A673 (cell line): ENCODE data around the gene USP12. TPM values are rescaled to one million over a fixed set of nuclear protein-coding genes. Genes with fewer than 3 reads are reported as not detected.

Source experiments
- BruUV-seq: library from RNA; stranded (reverse); fragments of 400-500 nt; replicated peaks from 2 replicates; lab custom pipeline; 2021; lab: Mats Ljungman, UMichigan
- CTCF ChIA-PET: fragments of 300-600 bp; sonication (Branson Sonifier 250); formaldehyde crosslinking; loops from one replicate; lab custom pipeline; 2022; ENCODE audit warnings: antibody characterized with exemption; lab: Charles Lee
- POLR2A ChIA-PET: fragments of 300-600 bp; sonication (Branson Sonifier 250); formaldehyde crosslinking; loops from one replicate; lab custom pipeline; 2022; ENCODE audit warnings: antibody characterized with exemption; ENCODE audit not compliant: low non-redundant PET; lab: Charles Lee
- DNase-seq: peaks from one replicate; pipeline ENCODE4 v3.0.0-alpha.2; 2015; ENCODE audit warnings: low spot score
- H3K27ac ChIP-seq: fragments of 200-600 bp; sonication (generic); 2 replicates; pipeline ENCODE4 v1.5.1; 2016; ENCODE audit warnings: mixed run types, low read depth, mild to moderate bottlenecking, mixed read lengths, antibody characterized with exemption, low read length; ENCODE audit not compliant: poor library complexity, severe bottlenecking
- H3K27me3 ChIP-seq: fragments of 200-600 bp; sonication (generic); replicated peaks from 2 replicates; pipeline ENCODE4 v1.6.1; 2017; ENCODE audit warnings: mixed run types, low read depth, mild to moderate bottlenecking, mixed read lengths, antibody characterized with exemption, low read length; ENCODE audit not compliant: insufficient read depth, poor library complexity
- H3K36me3 ChIP-seq: fragments of 200-600 bp; sonication (generic); 2 replicates; pipeline ENCODE4 v1.6.1; 2016; ENCODE audit warnings: mixed run types, mild to moderate bottlenecking, mixed read lengths, antibody characterized with exemption, low read length; ENCODE audit not compliant: insufficient read depth, poor library complexity, severe bottlenecking
- H3K4me1 ChIP-seq: fragments of 200-600 bp; sonication (generic); 2 replicates; pipeline ENCODE4 v1.6.1; 2017; ENCODE audit warnings: mixed run types, mild to moderate bottlenecking, mixed read lengths, antibody characterized with exemption, low read length; ENCODE audit not compliant: insufficient read depth, poor library complexity, severe bottlenecking
- H3K4me3 ChIP-seq: fragments of 200-600 bp; sonication (generic); 2 replicates; pipeline ENCODE4 v1.5.1; 2016; ENCODE audit warnings: low read depth, mixed run types, mild to moderate bottlenecking, mixed read lengths, low read length; ENCODE audit not compliant: poor library complexity, severe bottlenecking
- H3K9me3 ChIP-seq: fragments of 200-600 bp; sonication (generic); 2 replicates; pipeline ENCODE4 v1.6.1; 2016; ENCODE audit warnings: mixed run types, low read depth, mild to moderate bottlenecking, mixed read lengths, antibody characterized with exemption, low read length; ENCODE audit not compliant: poor library complexity, severe bottlenecking
- CTCF ChIP-seq: fragments of 300-800, 200-600 bp; sonication (generic); conservative IDR thresholded peaks from 2 replicates; pipeline ENCODE4 v1.5.1; 2017; ENCODE audit warnings: low read depth, mild to moderate bottlenecking, antibody characterized with exemption, low read length, moderate library complexity, mixed read lengths
- EZH2 ChIP-seq: fragments of 200-600 bp; sonication (generic); IDR thresholded peaks from 2 replicates; pipeline ENCODE4 v1.6.1; 2017; ENCODE audit warnings: borderline replicate concordance, low read depth, mild to moderate bottlenecking, mixed read lengths, antibody characterized with exemption, low read length; ENCODE audit not compliant: poor library complexity, severe bottlenecking
- intact Hi-C: fragments of 100-400 bp; cut with micrococcal nuclease; formaldehyde crosslinking; loops from one replicate; pipeline ENCODE4 v1.10.0; 2022; ENCODE audit not compliant: unreplicated experiment
- total RNA-seq: library from RNA; stranded (reverse); gene quantifications from 2 replicates; pipeline ENCODE4 v1.2.3, GENCODE V29; 2021

Gene USP12
- total RNA-seq, 1 experiment from 2014 or later, result 16.6 TPM

GRCh38 chr13:27026396-27026795 lies 145.2 kb downstream of the USP12 start:
- BruUV-seq, result no TSS peak
- CTCF ChIA-PET, result no interaction called here
- intact Hi-C loops, result loop anchor here (1.0 kb wide), 1 partner anchor 11 kb away; no protein-coding TSS in a partner anchor

GRCh38 chr13:27024776-27025492 lies 146.7 kb downstream of the USP12 start:
- no peak overlapping the region for H3K27ac ChIP-seq
- DNase-seq, result no peak

More at GRCh38 chr13:27026396-27026795, 145.2 kb downstream of the USP12 start:
- DNase-seq, result no peak
- no peaks in the 10 kb centered on the region for H3K36me3 ChIP-seq
- H3K4me3 ChIP-seq, result no peak overlapping the region
- no peak overlapping the region for H3K27ac ChIP-seq
- H3K4me1 ChIP-seq, result no peaks in the 10 kb centered on the region
- POLR2A ChIA-PET, result no interaction called here
- no peaks in the 10 kb centered on the region for H3K9me3 ChIP-seq
- peaks cover 9% of the 10 kb centered on the region for H3K27me3 ChIP-seq
- TF ChIP-seq EZH2 (no peak), CTCF (no peak)

GRCh38 chr13:27024074-27024461 lies 147.5 kb downstream of the USP12 start:
- peaks cover 9% of the 10 kb centered on the region for H3K27me3 ChIP-seq
- no peak overlapping the region for H3K4me3 ChIP-seq
- CTCF ChIA-PET, result interaction anchor here (0.9 kb wide), 1 partner anchor 315 kb away, joined by 4 read pairs; no protein-coding TSS in a partner anchor
- no TSS peak for BruUV-seq
- no peaks in the 10 kb centered on the region for H3K4me1 ChIP-seq
- no peaks in the 10 kb centered on the region for H3K36me3 ChIP-seq
- H3K27ac ChIP-seq, result no peak overlapping the region
- no peak for TF ChIP-seq CTCF
- no peak for DNase-seq
- POLR2A ChIA-PET, result no interaction called here
- no peaks in the 10 kb centered on the region for H3K9me3 ChIP-seq
- intact Hi-C loops, result no loop called here

More at GRCh38 chr13:27024776-27025492, 146.7 kb downstream of the USP12 start:
- no peaks in the 10 kb centered on the region for H3K4me1 ChIP-seq
- H3K36me3 ChIP-seq, result no peaks in the 10 kb centered on the region
- TF ChIP-seq CTCF (no peak), EZH2 (no peak)
- ChIA-PET POLR2A (no interaction called here), CTCF (no interaction called here)
- no peak overlapping the region for H3K4me3 ChIP-seq
- peaks cover 9% of the 10 kb centered on the region for H3K27me3 ChIP-seq
- H3K9me3 ChIP-seq, result no peaks in the 10 kb centered on the region
- BruUV-seq, result no TSS peak
- intact Hi-C loops, result no loop called here
